ENCODE results near the gene MYO15A.
A peak's percentile ranks its signal among the peaks of the same experiment; 100 is the strongest.

The MYO15A gene

GRCh38 chr17:18108401-18109312 lies at the start of gene MYO15A:
MYO15A (plus strand) TSS chr17:18108756; CDS start chr17:18118801, 10,045 bp downstream.
- DNase-seq = no peak

GRCh38 chr17:18059283-18059682 lies 49.3 kb upstream of the MYO15A start:
- no peak for DNase-seq

GRCh38 chr17:18064053-18064452 lies 44.5 kb upstream of the MYO15A start:
- no peak for DNase-seq

- DNase-seq = no peak
These were observed 43.0 kb upstream of the MYO15A start for GRCh38 chr17:18065546-18065945.

GRCh38 chr17:18066866-18067265 lies 41.7 kb upstream of the MYO15A start:
- no peak for DNase-seq

- no peak for DNase-seq
These were observed 39.5 kb upstream of the MYO15A start for GRCh38 chr17:18069101-18069500.

GRCh38 chr17:18070861-18071340 lies 37.7 kb upstream of the MYO15A start:
- no peak for DNase-seq

- DNase-seq = no peak
These were observed 36.8 kb upstream of the MYO15A start for GRCh38 chr17:18071751-18072150.

GRCh38 chr17:18074566-18075272 lies 33.8 kb upstream of the MYO15A start:
- no peak for DNase-seq

- DNase-seq = no peak
These were observed 31.6 kb upstream of the MYO15A start for GRCh38 chr17:18076936-18077335.

- DNase-seq = no peak
These were observed 29.0 kb upstream of the MYO15A start for GRCh38 chr17:18079543-18079942.

- DNase-seq = no peak
These were observed 24.3 kb upstream of the MYO15A start for GRCh38 chr17:18084256-18084655.

GRCh38 chr17:18087610-18088491 lies 20.7 kb upstream of the MYO15A start, which contains the start of gene DRG2:
DRG2 (plus strand) TSS chr17:18087948; CDS start chr17:18088024, 76 bp downstream.
- DNase-seq = peak; percentile 90

- no peak for DNase-seq
These were observed 18.9 kb upstream of the MYO15A start for GRCh38 chr17:18089613-18090012.

GRCh38 chr17:18093616-18094408 lies 14.7 kb upstream of the MYO15A start:
- DNase-seq = no peak

- DNase-seq = no peak
These were observed 14.1 kb upstream of the MYO15A start for GRCh38 chr17:18094409-18094807.

GRCh38 chr17:18099516-18099915 lies 9.0 kb upstream of the MYO15A start:
- DNase-seq = no peak

- DNase-seq = no peak
These were observed 7.9 kb upstream of the MYO15A start for GRCh38 chr17:18100616-18101015.

- no peak for DNase-seq
These were observed 6.7 kb upstream of the MYO15A start for GRCh38 chr17:18101828-18102227.

GRCh38 chr17:18102640-18103039 lies 5.9 kb upstream of the MYO15A start:
- DNase-seq = no peak

- no peak for DNase-seq
These were observed 3.5 kb upstream of the MYO15A start for GRCh38 chr17:18105027-18105426.

GRCh38 chr17:18105595-18105994 lies 3.0 kb upstream of the MYO15A start:
- no peak for DNase-seq

All from CD4-positive, alpha-beta T cell treated with Interleukin-21 for 1 hour (primary cell).